Thyroid gland (tissue), 4 donors: ENCODE results near the gene RNF217. TPM values are rescaled to one million over a fixed set of nuclear protein-coding genes. Genes with fewer than 3 reads are reported as not detected.
"Not testable (repeated sequence)": the region's sequence is repeated elsewhere in the genome, so short reads cannot be mapped to it uniquely, and the experiment has no call there.

Experiments used
- DNase-seq, 2 donors: peaks; one replicate each; pipeline ENCODE4 v3.0.0-alpha.2; 2019
- H3K27ac ChIP-seq, 3 donors: fragments of 200-600 bp; sonication (generic); 1 replicate in 2 of 3; 2 replicates in 1 of 3; pipeline ENCODE4 v1.5.1; 2016 to 2019; ENCODE audit warnings: mild to moderate bottlenecking in 1 of 3, moderate library complexity in 1 of 3
- H3K27me3 ChIP-seq: fragments of 200-600 bp; sonication (generic); one replicate; pipeline ENCODE4 v1.5.1; 2019
- H3K36me3 ChIP-seq, 2 donors: fragments of 200-600 bp; sonication (generic); one replicate each; pipeline ENCODE4 v1.5.1; 2016 to 2019
- H3K4me1 ChIP-seq, 2 donors: fragments of 200-600 bp; sonication (generic); one replicate each; pipeline ENCODE4 v1.5.1; 2017 to 2019
- H3K4me3 ChIP-seq, 3 donors: fragments of 200-600 bp; sonication (generic); replicated peaks in 1 of 3; 1 replicate in 2 of 3; 2 replicates in 1 of 3; pipeline ENCODE4 v1.5.1; 2016; ENCODE audit warnings: mild to moderate bottlenecking in 1 of 3
- H3K9me3 ChIP-seq: fragments of 200-600 bp; sonication (generic); one replicate; pipeline ENCODE4 v1.5.1; 2017
- CTCF ChIP-seq, 6 experiments: fragments of 200-600 bp in 3 of 6; fragments of 450-650 bp in 3 of 6; sonication (generic) in 3 of 6; IDR thresholded peaks; one replicate each; pipeline ENCODE4 v1.5.1; 2016 to 2019; ENCODE audit warnings: antibody characterized with exemption in 6 of 6, mild to moderate bottlenecking in 2 of 6, inconsistent platforms in 1 of 6, moderate library complexity in 1 of 6
- POLR2A ChIP-seq, 2 donors: fragments of 450-650 bp; IDR thresholded peaks; one replicate each; pipeline ENCODE4 v1.6.1; 2017; ENCODE audit warnings: antibody characterized with exemption in 2 of 2, mild to moderate bottlenecking in 2 of 2, moderate library complexity in 1 of 2
- WGBS, 2 donors: methylation state at CpG; one replicate each; pipeline ENCODE4 v1.1.5; 2017; 5-methylcytosine and 5-hydroxymethylcytosine counted together
- intact Hi-C: fragments of 100-400 bp; cut with DNase I; formaldehyde crosslinking; loops from one replicate; pipeline ENCODE4 v1.15.1; 2023
- total RNA-seq, 4 donors: library from RNA; depleted of rRNA; stranded (reverse); fragments of >200 nt; gene quantifications; one replicate each; pipeline ENCODE4 v1.2.3, GENCODE V29; 2016

RNF217 gene
- total RNA-seq, 4 donors from 2014 or later = 29.0 to 53.7 (median 31.0) TPM

- no peak overlapping the region for H3K4me3 ChIP-seq
Observed at GRCh38 chr6:125123468-125124048, 161.3 kb downstream of the RNF217 start.

GRCh38 chr6:125124049-125124669, 161.9 kb downstream of the RNF217 start:
- no peak for DNase-seq
- WGBS, 2 donors = 89 to 91% methylated on average over 5 to 6 of the region's 6 CpGs
- no peaks in the 10 kb centered on the region for H3K27me3 ChIP-seq

More at GRCh38 chr6:125123468-125124048, 161.3 kb downstream of the RNF217 start:
- no peak for DNase-seq
- 69 to 80% methylated on average over 8 of the region's 8 CpGs for WGBS, 2 donors
- TF ChIP-seq POLR2A (IDR thresholded peaks at IDR 0.05) (no peak), CTCF (IDR thresholded peaks at IDR 0.05) (no peak)
- Histone ChIP-seq H3K36me3 (no peaks in the 10 kb centered on the region), H3K4me1 (no peaks in the 10 kb centered on the region), H3K27me3 (no peaks in the 10 kb centered on the region), H3K27ac (no peak overlapping the region), H3K9me3 (no peaks in the 10 kb centered on the region)
- intact Hi-C loops = no loop called here

GRCh38 chr6:125125856-125126255, 163.6 kb downstream of the RNF217 start:
- WGBS, 2 donors = 97 to 98% methylated on average over 5 to 17 of the region's 23 CpGs
- H3K27ac ChIP-seq, H3K4me3 ChIP-seq, intact Hi-C loops, DNase-seq, H3K36me3 ChIP-seq, H3K4me1 ChIP-seq, H3K27me3 ChIP-seq, H3K9me3 ChIP-seq: not testable (repeated sequence)

More at GRCh38 chr6:125124049-125124669, 161.9 kb downstream of the RNF217 start:
- intact Hi-C loops = no loop called here
- H3K9me3 ChIP-seq = no peaks in the 10 kb centered on the region
- no peaks in the 10 kb centered on the region for H3K4me1 ChIP-seq
- TF ChIP-seq CTCF (IDR thresholded peaks at IDR 0.05) = no peak
- H3K36me3 ChIP-seq = no peaks in the 10 kb centered on the region
- H3K4me3 ChIP-seq = no peak overlapping the region
- no peak overlapping the region for H3K27ac ChIP-seq

GRCh38 chr6:125129354-125129753, 167.1 kb downstream of the RNF217 start:
- intact Hi-C loops = no loop called here
- H3K36me3 ChIP-seq = no peaks in the 10 kb centered on the region
- 83 to 89% methylated on average over 4 of the region's 4 CpGs for WGBS, 2 donors
- no peak for DNase-seq
- no peak for TF ChIP-seq CTCF (IDR thresholded peaks at IDR 0.05)
- TF ChIP-seq POLR2A (IDR thresholded peaks at IDR 0.05) = no peak
- H3K4me1 ChIP-seq = no peaks in the 10 kb centered on the region
- H3K27ac ChIP-seq = no peak overlapping the region
- H3K27me3 ChIP-seq = no peaks in the 10 kb centered on the region
- H3K9me3 ChIP-seq = no peaks in the 10 kb centered on the region
- H3K4me3 ChIP-seq = no peak overlapping the region

- WGBS, 2 donors = 61 to 74% methylated on average over 1 of the region's 1 CpG
- H3K4me3 ChIP-seq = no peak overlapping the region
- no peaks in the 10 kb centered on the region for H3K9me3 ChIP-seq
- intact Hi-C loops = no loop called here
- H3K36me3 ChIP-seq = no peaks in the 10 kb centered on the region
- no peaks in the 10 kb centered on the region for H3K4me1 ChIP-seq
- TF ChIP-seq POLR2A (IDR thresholded peaks at IDR 0.05) (no peak), CTCF (IDR thresholded peaks at IDR 0.05) (no peak)
- H3K27me3 ChIP-seq = no peaks in the 10 kb centered on the region
- no peak overlapping the region for H3K27ac ChIP-seq
- no peak for DNase-seq
Observed at GRCh38 chr6:125132058-125132457, 169.8 kb downstream of the RNF217 start.
